ENCODE measurements around the gene FAM168A. TPM values are rescaled to one million over a fixed set of nuclear protein-coding genes. Genes with fewer than 3 reads are reported as not detected.
A peak's percentile ranks its signal among the peaks of the same experiment; 100 is the strongest.

The FAM168A gene
- total and polyA plus RNA-seq, 10 of the 15 experiments (the other 5 are each of a cell fraction or from before 2014, with no cell fraction given): 1.7 to 20.0 (median 10.0) TPM

DNA sequence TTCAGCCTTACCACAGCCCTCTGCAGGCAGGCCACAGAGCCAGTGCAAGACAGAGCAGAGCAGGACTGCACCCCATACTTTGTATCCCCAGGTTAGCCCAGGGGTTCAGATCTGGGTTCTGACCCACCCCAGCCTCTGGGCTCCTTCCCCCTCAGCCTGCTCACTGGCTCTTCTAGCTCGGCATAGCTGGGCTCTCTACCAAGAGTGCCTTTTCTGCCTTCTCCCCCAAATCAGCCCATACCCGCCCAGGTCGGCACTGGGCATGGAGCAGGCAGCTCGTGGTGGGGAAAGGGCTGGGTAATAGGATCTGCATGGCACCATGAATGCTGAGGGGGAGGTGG, 213.4 kb downstream of the FAM168A start:
- ChIA-PET RAD21 (ENCODE audit: unreplicated experiment) (interaction anchor here (0.6 to 3.0 kb wide), 17 partner anchors 7 to 241 kb away, joined by 3 to 14 read pairs (median 5); partner anchors contain the start of genes ARHGEF17 and FAM168A), POLR2A (interaction anchor here (0.7 to 2.3 kb wide), 11 partner anchors 8 to 793 kb away, joined by 3 to 18 read pairs (median 5); partner anchors contain the start of genes FAM168A and RELT), CTCF (interaction anchor here (0.8 to 25.6 kb wide), 10 partner anchors 9 to 277 kb away, joined by 3 to 400 read pairs (median 4); no protein-coding TSS in a partner anchor), SMC1A (ENCODE audit: uncharacterized antibody, unreplicated experiment) (interaction anchor here (0.7 to 3.3 kb wide), 9 partner anchors 9 to 278 kb away, joined by 3 to 12 read pairs (median 5); no protein-coding TSS in a partner anchor)
- Histone ChIP-seq H3K27ac (ENCODE audit: control insufficient read depth, insufficient read depth) (peak overlapping the region; percentile 95), H3K9me3 (replicated peaks; ENCODE audit: control insufficient read depth, insufficient read depth, low read length) (no peaks in the 10 kb centered on the region), H3K79me2 (ENCODE audit: control insufficient read depth, insufficient read depth, low read length) (peaks cover 100% of the 10 kb centered on the region), H3K9ac (ENCODE audit: control insufficient read depth, insufficient read depth, low read length) (peak overlapping the region; percentile 65), H3K4me1 (ENCODE audit: control insufficient read depth, insufficient read depth, low read length) (peaks cover 91% of the 10 kb centered on the region), H3K4me3 (peak overlapping the region; percentile 66), H3K36me3 (ENCODE audit: control insufficient read depth in 2 of 2, insufficient read depth in 2 of 2, low read length in 1 of 2) (peaks cover under 1 to 12% of the 10 kb centered on the region in 2 experiments; a peak in 2 of 4 replicates), H3K4me2 (ENCODE audit: control insufficient read depth, insufficient read depth) (peak overlapping the region; percentile 88), H4K20me1 (ENCODE audit: control insufficient read depth, insufficient read depth) (no peaks in the 10 kb centered on the region), H3K27me3 (replicated peaks in 1 of 2; ENCODE audit: control insufficient read depth in 2 of 2, insufficient read depth in 2 of 2, low read length in 1 of 2) (no peaks in the 10 kb centered on the region), H2AFZ (ENCODE audit: control insufficient read depth, low read depth, low read length) (no peak overlapping the region)
- TF ChIP-seq SPI1 (IDR thresholded peaks at IDR 0.05; ENCODE audit: borderline replicate concordance, insufficient read depth, low read depth, low read length) (0 out of 2 replicates have a peak, but pooled peaks have one; percentile 55), TBL1XR1 (IDR thresholded peaks at IDR 0.05; ENCODE audit: low read depth, low read length) (peak; percentile 45; the same call in 1 of the 2 replicates), LARP7 (IDR thresholded peaks at IDR 0.05) (peak; percentile 28; the same call in 1 of the 2 replicates), CBFB (IDR thresholded peaks at IDR 0.05; ENCODE audit: low read depth) (no peak), EGR1 (IDR thresholded peaks at IDR 0.05; ENCODE audit: borderline replicate concordance in 1 of 2, low read depth in 2 of 2, low read length in 2 of 2) (no peak)
- TF ChIP-seq, protein P1, sequence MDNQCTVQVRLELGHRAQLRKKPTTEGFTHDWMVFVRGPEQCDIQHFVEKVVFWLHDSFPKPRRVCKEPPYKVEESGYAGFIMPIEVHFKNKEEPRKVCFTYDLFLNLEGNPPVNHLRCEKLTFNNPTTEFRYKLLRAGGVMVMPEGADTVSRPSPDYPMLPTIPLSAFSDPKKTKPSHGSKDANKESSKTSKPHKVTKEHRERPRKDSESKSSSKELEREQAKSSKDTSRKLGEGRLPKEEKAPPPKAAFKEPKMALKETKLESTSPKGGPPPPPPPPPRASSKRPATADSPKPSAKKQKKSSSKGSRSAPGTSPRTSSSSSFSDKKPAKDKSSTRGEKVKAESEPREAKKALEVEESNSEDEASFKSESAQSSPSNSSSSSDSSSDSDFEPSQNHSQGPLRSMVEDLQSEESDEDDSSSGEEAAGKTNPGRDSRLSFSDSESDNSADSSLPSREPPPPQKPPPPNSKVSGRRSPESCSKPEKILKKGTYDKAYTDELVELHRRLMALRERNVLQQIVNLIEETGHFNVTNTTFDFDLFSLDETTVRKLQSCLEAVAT (IDR thresholded peaks at IDR 0.05): no peak
- TF ChIP-seq, protein P2, sequence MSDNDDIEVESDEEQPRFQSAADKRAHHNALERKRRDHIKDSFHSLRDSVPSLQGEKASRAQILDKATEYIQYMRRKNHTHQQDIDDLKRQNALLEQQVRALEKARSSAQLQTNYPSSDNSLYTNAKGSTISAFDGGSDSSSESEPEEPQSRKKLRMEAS (IDR thresholded peaks at IDR 0.05; ENCODE audit: low read depth, low read length): no peak
- no peak for DNase-seq (ENCODE audit: low read depth, low spot score)
- WGBS (ENCODE audit: insufficient coverage, insufficient replicate concordance, low lambda C conversion rate, missing lambda C conversion rate): 13% methylated on average over 4 of the region's 4 CpGs
- in situ Hi-C loops (cut with MboI) (no loop called here), intact Hi-C loops (cut with micrococcal nuclease; ENCODE audit: unreplicated experiment) (no loop called here)
- FAIRE-seq: no peak
- ATAC-seq: peak; percentile 5
- no TSS peak for BruUV-seq (replicated peaks)
